Progenitor cell of endocrine pancreas (in vitro differentiated cells): ENCODE results near the gene MAD1L1. TPM values are rescaled to one million over a fixed set of nuclear protein-coding genes. Genes with fewer than 3 reads are reported as not detected.

Experiments
- DNase-seq: peaks from one replicate; pipeline ENCODE4 v3.0.0; 2021; ENCODE audit warnings: low spot score; ENCODE audit not compliant: unreplicated experiment
- H3K27ac Mint-ChIP-seq: 2 replicates; pipeline ENCODE4 v1.8.0; 2021; ENCODE audit warnings: mild to moderate bottlenecking, moderate library complexity, mixed read lengths
- H3K27me3 Mint-ChIP-seq: 2 replicates; pipeline ENCODE4 v1.8.0; 2021; ENCODE audit warnings: mixed read lengths
- H3K36me3 Mint-ChIP-seq: 2 replicates; pipeline ENCODE4 v1.8.0; 2022; ENCODE audit warnings: mixed read lengths; ENCODE audit not compliant: insufficient read depth
- H3K4me1 Mint-ChIP-seq: 2 replicates; pipeline ENCODE4 v1.8.0; 2021; ENCODE audit warnings: low read depth, mixed read lengths
- H3K4me3 Mint-ChIP-seq: 2 replicates; pipeline ENCODE4 v1.8.0; 2021; ENCODE audit warnings: low read depth, mild to moderate bottlenecking, moderate library complexity, mixed read lengths
- H3K9me3 Mint-ChIP-seq: 2 replicates; pipeline ENCODE4 v1.8.0; 2021; ENCODE audit warnings: low read depth, mixed read lengths
- total RNA-seq: library from RNA; stranded (reverse); gene quantifications from 2 replicates; pipeline ENCODE4 v1.2.1, GENCODE V29; 2021
- TF ChIP-seq, protein P1 (sequence below): fragments of 200-600 bp; sonication (generic); IDR thresholded peaks from one replicate; pipeline ENCODE4 v1.5.0; 2021; ENCODE audit warnings: antibody characterized with exemption, mild to moderate bottlenecking; ENCODE audit not compliant: unreplicated experiment

Gene MAD1L1
- total RNA-seq, 1 donor from 2014 or later = 49.8 TPM

DNA sequence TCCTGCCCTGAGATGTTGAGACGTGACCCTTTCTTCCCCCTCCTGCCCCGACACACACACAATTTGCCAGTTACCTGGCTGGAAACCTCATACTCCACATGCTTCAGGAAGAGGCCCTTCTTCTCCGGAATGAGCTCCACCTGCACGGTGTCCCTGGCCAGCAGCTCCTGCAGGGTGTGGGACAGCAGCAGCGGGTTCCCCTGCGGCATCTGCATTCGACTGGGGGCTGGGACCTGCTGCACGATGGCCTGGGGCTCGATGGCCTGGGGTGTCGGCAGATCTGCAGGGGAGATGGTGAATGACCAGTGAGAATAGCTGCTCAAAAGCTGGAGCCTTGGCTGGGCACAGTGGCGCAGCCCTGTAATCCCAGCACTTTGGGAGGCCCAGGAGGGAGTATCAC, 45.3 kb upstream of the MAD1L1 start:
- Mint-ChIP-seq H3K27ac (no peak overlapping the region), H3K4me1 (peaks cover 16% of the 10 kb centered on the region), H3K9me3 (no peaks in the 10 kb centered on the region), H3K27me3 (no peaks in the 10 kb centered on the region), H3K4me3 (no peak overlapping the region), H3K36me3 (no peaks in the 10 kb centered on the region)
- TF ChIP-seq, protein P1, sequence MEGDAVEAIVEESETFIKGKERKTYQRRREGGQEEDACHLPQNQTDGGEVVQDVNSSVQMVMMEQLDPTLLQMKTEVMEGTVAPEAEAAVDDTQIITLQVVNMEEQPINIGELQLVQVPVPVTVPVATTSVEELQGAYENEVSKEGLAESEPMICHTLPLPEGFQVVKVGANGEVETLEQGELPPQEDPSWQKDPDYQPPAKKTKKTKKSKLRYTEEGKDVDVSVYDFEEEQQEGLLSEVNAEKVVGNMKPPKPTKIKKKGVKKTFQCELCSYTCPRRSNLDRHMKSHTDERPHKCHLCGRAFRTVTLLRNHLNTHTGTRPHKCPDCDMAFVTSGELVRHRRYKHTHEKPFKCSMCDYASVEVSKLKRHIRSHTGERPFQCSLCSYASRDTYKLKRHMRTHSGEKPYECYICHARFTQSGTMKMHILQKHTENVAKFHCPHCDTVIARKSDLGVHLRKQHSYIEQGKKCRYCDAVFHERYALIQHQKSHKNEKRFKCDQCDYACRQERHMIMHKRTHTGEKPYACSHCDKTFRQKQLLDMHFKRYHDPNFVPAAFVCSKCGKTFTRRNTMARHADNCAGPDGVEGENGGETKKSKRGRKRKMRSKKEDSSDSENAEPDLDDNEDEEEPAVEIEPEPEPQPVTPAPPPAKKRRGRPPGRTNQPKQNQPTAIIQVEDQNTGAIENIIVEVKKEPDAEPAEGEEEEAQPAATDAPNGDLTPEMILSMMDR = no peak
- no peak for DNase-seq

DNA sequence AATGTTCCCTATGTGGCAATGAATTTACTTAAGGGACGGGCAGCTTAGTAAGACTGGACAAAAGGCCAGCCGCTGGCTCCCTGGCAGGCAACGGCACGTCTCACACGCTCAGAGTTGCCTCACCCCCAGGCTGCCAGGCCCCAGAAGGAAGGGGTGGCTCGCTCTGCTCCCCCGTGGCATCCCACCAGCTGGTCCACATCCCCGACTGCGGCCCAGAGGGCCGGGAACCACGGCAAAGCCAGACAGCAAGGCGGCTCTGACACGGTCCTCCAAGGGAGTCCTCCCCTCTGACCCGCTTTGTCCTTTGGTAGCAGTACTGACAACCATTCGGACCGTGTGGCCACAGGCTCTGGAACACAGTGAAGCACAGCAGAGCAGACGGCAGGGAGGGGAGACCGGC, 43.4 kb upstream of the MAD1L1 start:
- Mint-ChIP-seq H3K36me3 (peaks cover 3% of the 10 kb centered on the region), H3K27ac (no peak overlapping the region), H3K4me1 (peaks cover 7% of the 10 kb centered on the region), H3K27me3 (peaks cover 3% of the 10 kb centered on the region), H3K9me3 (no peaks in the 10 kb centered on the region), H3K4me3 (no peak overlapping the region)
- TF ChIP-seq, protein P1 = no peak
- no peak for DNase-seq

DNA sequence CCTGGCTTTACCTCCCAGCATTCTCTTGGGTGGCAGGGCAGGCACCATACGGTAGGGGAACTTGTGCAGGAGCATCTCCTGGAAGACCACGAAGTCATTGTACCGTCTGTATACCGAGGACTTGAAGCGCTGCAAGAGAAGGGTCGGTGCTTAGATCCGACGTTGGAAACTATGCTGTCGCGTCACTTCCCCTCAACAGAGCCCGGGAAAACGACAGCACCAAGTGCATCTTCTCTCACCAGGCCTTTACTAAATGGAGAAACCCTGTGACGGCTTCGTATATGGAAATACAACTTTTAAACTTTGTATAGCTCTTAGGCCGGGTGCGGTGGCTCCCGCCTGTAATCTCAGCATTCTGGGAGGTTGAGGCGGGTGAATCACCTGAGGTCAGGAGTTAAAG, 42.4 kb upstream of the MAD1L1 start:
- Mint-ChIP-seq H3K36me3 (peaks cover 3% of the 10 kb centered on the region), H3K4me3 (no peak overlapping the region), H3K9me3 (no peaks in the 10 kb centered on the region), H3K27ac (no peak overlapping the region), H3K4me1 (peaks cover 5% of the 10 kb centered on the region), H3K27me3 (peaks cover 3% of the 10 kb centered on the region)
- TF ChIP-seq, protein P1 = no peak
- DNase-seq = no peak

DNA sequence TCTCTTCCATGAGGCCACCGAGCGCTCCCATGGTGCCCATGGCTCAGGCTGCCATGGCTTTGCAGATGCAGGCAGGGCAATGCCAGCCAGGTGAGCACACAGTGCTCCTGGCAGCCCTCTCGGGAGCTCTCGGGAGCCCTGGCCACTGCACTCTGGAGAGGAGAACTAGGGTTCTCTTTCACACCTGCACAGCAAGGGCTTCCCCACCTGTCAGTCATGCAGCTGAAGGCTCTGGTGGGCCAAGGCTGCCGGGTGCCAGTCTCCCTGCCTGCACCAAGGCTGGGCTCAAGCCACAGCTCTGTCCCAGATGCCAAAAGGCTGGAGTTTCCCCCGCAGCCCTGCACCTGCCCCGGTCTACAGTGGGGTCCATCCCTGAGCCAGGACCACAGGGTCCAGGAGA, 41.9 kb upstream of the MAD1L1 start:
- Mint-ChIP-seq H3K36me3 (peaks cover 3% of the 10 kb centered on the region), H3K27me3 (peaks cover 3% of the 10 kb centered on the region), H3K4me1 (peaks cover 2% of the 10 kb centered on the region), H3K4me3 (no peak overlapping the region), H3K9me3 (no peaks in the 10 kb centered on the region), H3K27ac (no peak overlapping the region)
- TF ChIP-seq, protein P1 = no peak
- no peak for DNase-seq

DNA sequence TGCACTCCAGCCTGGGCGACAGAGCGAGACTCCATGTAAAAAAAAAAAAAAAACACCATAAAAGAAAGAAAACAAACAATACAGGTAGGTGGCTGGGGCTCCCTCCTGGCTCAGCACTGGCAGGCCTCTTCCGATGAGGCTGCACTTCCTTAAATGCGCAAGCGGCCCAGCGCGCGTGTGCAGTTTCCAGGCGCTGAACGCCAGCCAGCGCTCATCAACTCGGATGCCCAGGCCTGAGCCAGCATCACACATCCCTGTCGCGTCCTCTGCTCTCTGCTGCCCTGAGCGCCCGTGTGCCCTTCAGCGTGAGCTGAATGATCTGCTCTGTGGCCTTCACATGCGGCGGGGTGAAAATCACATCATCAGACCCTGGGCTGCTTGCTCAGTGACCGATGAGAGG, 41.1 kb upstream of the MAD1L1 start:
- DNase-seq = no peak
- peaks cover 8% of the 10 kb centered on the region for H3K36me3 Mint-ChIP-seq
- H3K9me3 Mint-ChIP-seq = no peaks in the 10 kb centered on the region
- peaks cover 6% of the 10 kb centered on the region for H3K4me1 Mint-ChIP-seq
- H3K27me3 Mint-ChIP-seq = peaks cover 3% of the 10 kb centered on the region
- no peak overlapping the region for H3K4me3 Mint-ChIP-seq
- no peak overlapping the region for H3K27ac Mint-ChIP-seq
- TF ChIP-seq, protein P1 = no peak
